HCT116 (cell line): ENCODE measurements around the gene MDP1. TPM values are rescaled to one million over a fixed set of nuclear protein-coding genes. Genes with fewer than 3 reads are reported as not detected.

Experiments
- ATAC-seq: fragments of 200-7000 bp; cut with Tn5 transposase; 2 replicates; pipeline ENCODE4 v1.9.1; 2020; ENCODE audit warnings: mild to moderate bottlenecking, moderate library complexity
- BruUV-seq: library from RNA; stranded (reverse); fragments of 400-500 nt; replicated peaks from 2 replicates; lab custom pipeline; 2021; lab: Mats Ljungman, UMichigan
- CTCF ChIA-PET: fragments of 300-600 bp; sonication (Branson Sonifier 250); formaldehyde crosslinking; loops from one replicate; lab custom pipeline; 2021; ENCODE audit warnings: antibody characterized with exemption; lab: Charles Lee
- POLR2A ChIA-PET: fragments of 300-600, 350-600 bp; sonication (Branson Sonifier 250); formaldehyde crosslinking; loops from one replicate; lab custom pipeline; 2021; ENCODE audit warnings: antibody characterized with exemption; lab: Charles Lee
- RAD21 ChIA-PET, 2 experiments: fragments of 300-600 bp; sonication (Branson Sonifier 250); formaldehyde crosslinking; loops; one replicate each; lab custom pipeline; 2023; ENCODE audit warnings: low total read pairs in 2 of 2; ENCODE audit not compliant: uncharacterized antibody in 2 of 2, unreplicated experiment in 2 of 2, low non-redundant PET in 1 of 2; lab: Charles Lee
- DNase-seq: peaks from one replicate; pipeline ENCODE4 v3.0.0-alpha.2; 2010; ENCODE audit warnings: low read depth, low spot score
- H2AFZ ChIP-seq: fragments of 200-600 bp; shearing (Covaris generic), sonication (generic); 2 replicates; pipeline ENCODE4 v1.6.1; 2017; ENCODE audit warnings: low read depth, mixed run types, mixed read lengths, antibody characterized with exemption, low read length; ENCODE audit not compliant: poor library complexity, severe bottlenecking
- H3K27ac ChIP-seq: 2 replicates; pipeline ENCODE4 v1.5.1; 2012; ENCODE audit warnings: low read depth, low read length
- H3K27me3 ChIP-seq: fragments of 200-600 bp; sonication (generic); 2 replicates; pipeline ENCODE4 v1.6.1; 2016; ENCODE audit warnings: mixed run types, low read length, mixed read lengths; ENCODE audit not compliant: insufficient read depth
- H3K36me3 ChIP-seq, 2 experiments: fragments of 200-500 bp in 1 of 2; fragments of 200-600 bp in 1 of 2; sonication (Bioruptor generic) in 1 of 2; sonication (generic) in 1 of 2; 2 replicates each; pipeline versions ENCODE4 v1.5.1 to v1.6.1; 2014 to 2016; ENCODE audit warnings: low read length in 2 of 2, inconsistent platforms in 1 of 2, mixed read lengths in 1 of 2, mixed run types in 1 of 2; ENCODE audit not compliant: insufficient read depth in 2 of 2, control insufficient read depth in 1 of 2
- H3K4me1 ChIP-seq, 2 experiments: fragments of 200-600 bp in 1 of 2; sonication (generic) in 1 of 2; 2 replicates each; pipeline versions ENCODE4 v1.5.1 to v1.6.1; 2012 to 2017; ENCODE audit warnings: low read length in 2 of 2, inconsistent platforms in 1 of 2, mild to moderate bottlenecking in 1 of 2, mixed read lengths in 1 of 2, mixed run types in 1 of 2, moderate library complexity in 1 of 2; ENCODE audit not compliant: insufficient read depth in 2 of 2, control insufficient read depth in 1 of 2
- H3K4me2 ChIP-seq: fragments of 200-600 bp; sonication (generic); 2 replicates; pipeline ENCODE4 v1.6.1; 2017; ENCODE audit warnings: mixed run types, low read length, mixed read lengths
- H3K4me3 ChIP-seq, 2 experiments: fragments of 200-600 bp in 1 of 2; sonication (generic) in 1 of 2; replicated peaks in 1 of 2; 2 replicates each; pipeline ENCODE4 v1.5.1; 2011 to 2016; ENCODE audit warnings: low read length in 2 of 2, control low read depth in 1 of 2, low read depth in 1 of 2, mild to moderate bottlenecking in 1 of 2, mixed read lengths in 1 of 2, mixed run types in 1 of 2
- H3K79me2 ChIP-seq: fragments of 200-600 bp; sonication (generic); 2 replicates; pipeline ENCODE4 v1.6.1; 2017; ENCODE audit warnings: mild to moderate bottlenecking, mixed run types, low read length, moderate library complexity, mixed read lengths; ENCODE audit not compliant: insufficient read depth
- H3K9ac ChIP-seq: fragments of 200-600 bp; sonication (generic); 2 replicates; pipeline ENCODE4 v1.6.1; 2016; ENCODE audit warnings: low read length, mixed read lengths
- H3K9me2 ChIP-seq: fragments of 200-600 bp; sonication (generic), shearing (Covaris generic); 2 replicates; pipeline ENCODE4 v1.6.1; 2017; ENCODE audit warnings: mixed run types, mild to moderate bottlenecking, moderate library complexity; ENCODE audit not compliant: insufficient read depth
- H3K9me3 ChIP-seq, 2 experiments: fragments of 200-500 bp in 1 of 2; fragments of 200-600 bp in 1 of 2; sonication (Bioruptor generic) in 1 of 2; sonication (generic) in 1 of 2; 2 replicates each; pipeline ENCODE4 v1.6.1; 2014 to 2017; ENCODE audit warnings: low read length in 2 of 2, mixed read lengths in 2 of 2, inconsistent platforms in 1 of 2, low read depth in 1 of 2, mild to moderate bottlenecking in 1 of 2, mixed run types in 1 of 2, moderate library complexity in 1 of 2; ENCODE audit not compliant: control insufficient read depth in 1 of 2, insufficient read depth in 1 of 2
- H4K20me1 ChIP-seq: fragments of 200-600 bp; sonication (generic), shearing (Covaris generic); 2 replicates; pipeline ENCODE4 v1.6.1; 2017; ENCODE audit warnings: mixed run types, mild to moderate bottlenecking, moderate library complexity; ENCODE audit not compliant: insufficient read depth
- CBX3 ChIP-seq: IDR thresholded peaks from 2 replicates; pipeline ENCODE4 v1.6.1; 2012; ENCODE audit warnings: low read depth
- CEBPB ChIP-seq: IDR thresholded peaks from 2 replicates; pipeline ENCODE4 v1.6.1; 2012; ENCODE audit warnings: low read depth
- ELF1 ChIP-seq: IDR thresholded peaks from 2 replicates; pipeline ENCODE4 v1.6.1; 2012; ENCODE audit warnings: low read depth, borderline replicate concordance
- EZH2 ChIP-seq: fragments of 200-600 bp; sonication (generic); IDR thresholded peaks from 2 replicates; pipeline ENCODE4 v1.6.1; 2017; ENCODE audit warnings: antibody characterized with exemption, mixed run types
- FOSL1 ChIP-seq: IDR thresholded peaks from 2 replicates; pipeline ENCODE4 v1.6.1; 2012; ENCODE audit warnings: low read depth
- JUND ChIP-seq: IDR thresholded peaks from 2 replicates; pipeline ENCODE4 v1.6.1; 2012
- POLR2AphosphoS5 ChIP-seq: IDR thresholded peaks from 2 replicates; pipeline ENCODE4 v1.6.1; 2011; ENCODE audit warnings: mild to moderate bottlenecking, low read depth, low read length, moderate library complexity
- RAD21 ChIP-seq: IDR thresholded peaks from 2 replicates; pipeline ENCODE4 v1.6.1; 2012; ENCODE audit warnings: low read depth, mild to moderate bottlenecking
- SIN3A ChIP-seq: IDR thresholded peaks from 2 replicates; pipeline ENCODE4 v1.6.1; 2012; ENCODE audit warnings: low read depth
- SP1 ChIP-seq: IDR thresholded peaks from 2 replicates; pipeline ENCODE4 v1.6.1; 2012; ENCODE audit warnings: low read depth
- SRF ChIP-seq: IDR thresholded peaks from 2 replicates; pipeline ENCODE4 v1.6.1; 2012; ENCODE audit warnings: low read depth
- TCF7L2 ChIP-seq: IDR thresholded peaks from 2 replicates; pipeline ENCODE4 v1.7.0; 2011; ENCODE audit warnings: borderline replicate concordance, inconsistent platforms; ENCODE audit not compliant: insufficient read depth, insufficient read length; ENCODE audit errors: extremely low read depth
- ZNF274 ChIP-seq: fragments of 200-500 bp; sonication (Bioruptor generic); IDR thresholded peaks from 2 replicates; pipeline ENCODE4 v1.6.1; 2014; ENCODE audit warnings: mild to moderate bottlenecking, low read depth, low read length, inconsistent platforms
- intact Hi-C: fragments of 100-400 bp; cut with micrococcal nuclease; formaldehyde crosslinking; loops from 2 replicates; pipeline ENCODE4 v1.10.0; 2022
- total RNA-seq: library from RNA; stranded (reverse); gene quantifications from one replicate; pipeline ENCODE4 v1.2.1, GENCODE V29; 2021; ENCODE audit not compliant: unreplicated experiment
- TF ChIP-seq, protein P1 (sequence below): IDR thresholded peaks from 2 replicates; pipeline ENCODE4 v1.6.1; 2012
- TF ChIP-seq, protein P2 (sequence below), 3 experiments: fragments of 200-600 bp in 1 of 3; sonication (generic) in 1 of 3; IDR thresholded peaks in 2 of 3; conservative IDR thresholded peaks in 1 of 3; 2 replicates each; pipeline ENCODE4 v1.5.1; 2012 to 2017; ENCODE audit warnings: low read depth in 2 of 3, low read length in 2 of 3, antibody characterized with exemption in 1 of 3, borderline replicate concordance in 1 of 3, control low read depth in 1 of 3, mild to moderate bottlenecking in 1 of 3, mixed read lengths in 1 of 3, mixed run types in 1 of 3, moderate library complexity in 1 of 3; ENCODE audit not compliant: insufficient read depth in 1 of 3
- TF ChIP-seq, protein P3 (sequence below): IDR thresholded peaks from 2 replicates; pipeline ENCODE4 v1.6.1; 2012; ENCODE audit warnings: low read depth

MDP1 gene
- total RNA-seq, 1 experiment from 2014 or later = 15.9 TPM

- BruUV-seq = no TSS peak
- Histone ChIP-seq H2AFZ (no peak overlapping the region), H3K27ac (no peak overlapping the region), H3K4me2 (no peak overlapping the region), H3K27me3 (no peaks in the 10 kb centered on the region), H3K4me1 (peaks cover 10 to 14% of the 10 kb centered on the region in 2 experiments), H3K9ac (no peak overlapping the region), H3K4me3 (no peak overlapping the region), H3K9me2 (no peaks in the 10 kb centered on the region)
- no peak for ATAC-seq
- intact Hi-C loops = no loop called here
- POLR2A ChIA-PET = interaction anchor here (2.2 kb wide), 1 partner anchor 9 kb away, joined by 8 read pairs; the partner anchor contains the start of gene RABGGTA
- TF ChIP-seq ZNF274 (no peak), EZH2 (no peak), ELF1 (no peak), FOSL1 (no peak), POLR2AphosphoS5 (no peak), CEBPB (no peak), JUND (no peak), SRF (no peak), SIN3A (no peak), SP1 (no peak), RAD21 (no peak), CBX3 (no peak), TCF7L2 (no peak)
- TF ChIP-seq, protein P1, sequence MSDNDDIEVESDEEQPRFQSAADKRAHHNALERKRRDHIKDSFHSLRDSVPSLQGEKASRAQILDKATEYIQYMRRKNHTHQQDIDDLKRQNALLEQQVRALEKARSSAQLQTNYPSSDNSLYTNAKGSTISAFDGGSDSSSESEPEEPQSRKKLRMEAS = no peak
- TF ChIP-seq, protein P2, sequence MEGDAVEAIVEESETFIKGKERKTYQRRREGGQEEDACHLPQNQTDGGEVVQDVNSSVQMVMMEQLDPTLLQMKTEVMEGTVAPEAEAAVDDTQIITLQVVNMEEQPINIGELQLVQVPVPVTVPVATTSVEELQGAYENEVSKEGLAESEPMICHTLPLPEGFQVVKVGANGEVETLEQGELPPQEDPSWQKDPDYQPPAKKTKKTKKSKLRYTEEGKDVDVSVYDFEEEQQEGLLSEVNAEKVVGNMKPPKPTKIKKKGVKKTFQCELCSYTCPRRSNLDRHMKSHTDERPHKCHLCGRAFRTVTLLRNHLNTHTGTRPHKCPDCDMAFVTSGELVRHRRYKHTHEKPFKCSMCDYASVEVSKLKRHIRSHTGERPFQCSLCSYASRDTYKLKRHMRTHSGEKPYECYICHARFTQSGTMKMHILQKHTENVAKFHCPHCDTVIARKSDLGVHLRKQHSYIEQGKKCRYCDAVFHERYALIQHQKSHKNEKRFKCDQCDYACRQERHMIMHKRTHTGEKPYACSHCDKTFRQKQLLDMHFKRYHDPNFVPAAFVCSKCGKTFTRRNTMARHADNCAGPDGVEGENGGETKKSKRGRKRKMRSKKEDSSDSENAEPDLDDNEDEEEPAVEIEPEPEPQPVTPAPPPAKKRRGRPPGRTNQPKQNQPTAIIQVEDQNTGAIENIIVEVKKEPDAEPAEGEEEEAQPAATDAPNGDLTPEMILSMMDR (IDR thresholded peaks at IDR 0.05 in 2 of 3, conservative IDR thresholded peaks at IDR 0.05 in 1 of 3; ENCODE audit: borderline replicate concordance in 1 of 3, insufficient read depth in 1 of 3, low read depth in 2 of 3, low read length in 2 of 3) = no peak
- TF ChIP-seq, protein P3, sequence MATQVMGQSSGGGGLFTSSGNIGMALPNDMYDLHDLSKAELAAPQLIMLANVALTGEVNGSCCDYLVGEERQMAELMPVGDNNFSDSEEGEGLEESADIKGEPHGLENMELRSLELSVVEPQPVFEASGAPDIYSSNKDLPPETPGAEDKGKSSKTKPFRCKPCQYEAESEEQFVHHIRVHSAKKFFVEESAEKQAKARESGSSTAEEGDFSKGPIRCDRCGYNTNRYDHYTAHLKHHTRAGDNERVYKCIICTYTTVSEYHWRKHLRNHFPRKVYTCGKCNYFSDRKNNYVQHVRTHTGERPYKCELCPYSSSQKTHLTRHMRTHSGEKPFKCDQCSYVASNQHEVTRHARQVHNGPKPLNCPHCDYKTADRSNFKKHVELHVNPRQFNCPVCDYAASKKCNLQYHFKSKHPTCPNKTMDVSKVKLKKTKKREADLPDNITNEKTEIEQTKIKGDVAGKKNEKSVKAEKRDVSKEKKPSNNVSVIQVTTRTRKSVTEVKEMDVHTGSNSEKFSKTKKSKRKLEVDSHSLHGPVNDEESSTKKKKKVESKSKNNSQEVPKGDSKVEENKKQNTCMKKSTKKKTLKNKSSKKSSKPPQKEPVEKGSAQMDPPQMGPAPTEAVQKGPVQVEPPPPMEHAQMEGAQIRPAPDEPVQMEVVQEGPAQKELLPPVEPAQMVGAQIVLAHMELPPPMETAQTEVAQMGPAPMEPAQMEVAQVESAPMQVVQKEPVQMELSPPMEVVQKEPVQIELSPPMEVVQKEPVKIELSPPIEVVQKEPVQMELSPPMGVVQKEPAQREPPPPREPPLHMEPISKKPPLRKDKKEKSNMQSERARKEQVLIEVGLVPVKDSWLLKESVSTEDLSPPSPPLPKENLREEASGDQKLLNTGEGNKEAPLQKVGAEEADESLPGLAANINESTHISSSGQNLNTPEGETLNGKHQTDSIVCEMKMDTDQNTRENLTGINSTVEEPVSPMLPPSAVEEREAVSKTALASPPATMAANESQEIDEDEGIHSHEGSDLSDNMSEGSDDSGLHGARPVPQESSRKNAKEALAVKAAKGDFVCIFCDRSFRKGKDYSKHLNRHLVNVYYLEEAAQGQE = no peak
- TF ChIP-seq, all 23 proteins: peak for 0
- Histone ChIP-seq H4K20me1 (no peaks in the 10 kb centered on the region), H3K36me3 (no peaks in the 10 kb centered on the region), H3K79me2 (no peaks in the 10 kb centered on the region), H3K9me3 (no peaks in the 10 kb centered on the region)
- DNase-seq = no peak
- ChIA-PET CTCF (no interaction called here), RAD21 (no interaction called here)
These were observed 46.1 kb upstream of the MDP1 start for GRCh38 chr14:24261969-24262327.
